IPS-NIHi7 (cell line): ENCODE results near the gene CPSF4L.
A peak's percentile ranks its signal among the peaks of the same experiment; 100 is the strongest.

Experiments used
- DNase-seq: peaks from one replicate; pipeline ENCODE4 v3.0.0; 2012; ENCODE audit warnings: mixed read lengths; ENCODE audit errors: extremely low spot score

The CPSF4L gene

GRCh38 chr17:73289549-73290254, 28.0 kb upstream of the CPSF4L start:
- DNase-seq: no peak

DNA sequence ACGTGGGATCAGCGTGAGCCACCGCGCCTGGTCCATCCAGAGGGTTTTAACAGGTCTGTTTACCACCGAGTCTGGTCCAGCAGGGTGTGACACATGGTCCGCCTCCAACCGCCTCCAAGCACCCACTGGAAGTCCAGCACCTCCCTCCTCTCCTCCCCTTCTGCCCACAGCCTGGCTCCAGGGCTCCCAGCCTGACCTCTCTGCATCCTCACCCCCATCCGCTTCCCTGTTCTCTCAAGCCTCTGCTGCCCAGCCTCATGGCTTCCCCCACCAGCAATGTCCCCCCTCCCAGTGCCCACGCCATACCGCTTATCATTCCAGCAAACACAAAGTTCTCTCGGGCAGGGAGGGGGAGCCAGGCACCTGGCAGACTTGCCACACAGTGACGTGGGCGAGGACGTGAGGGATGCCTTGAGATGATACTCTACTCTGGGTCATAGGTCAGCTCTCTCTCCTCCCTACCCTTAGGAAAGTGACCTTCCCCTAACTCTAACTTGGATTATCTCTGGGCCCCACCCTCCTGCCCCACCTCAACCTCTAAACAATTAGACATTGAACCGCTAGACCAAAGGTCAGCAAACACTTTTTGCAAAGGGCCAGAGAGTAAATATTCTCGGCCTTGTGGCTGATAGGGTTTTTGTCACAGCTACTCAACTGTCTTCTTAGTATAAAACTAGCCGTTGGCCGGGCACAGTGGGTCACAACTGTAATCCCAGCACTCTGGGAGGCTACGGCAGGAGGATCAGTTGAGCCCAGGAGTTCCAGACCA, 27.0 kb upstream of the CPSF4L start:
- no peak for DNase-seq

GRCh38 chr17:73286863-73287296, 25.2 kb upstream of the CPSF4L start:
- DNase-seq: no peak

DNA sequence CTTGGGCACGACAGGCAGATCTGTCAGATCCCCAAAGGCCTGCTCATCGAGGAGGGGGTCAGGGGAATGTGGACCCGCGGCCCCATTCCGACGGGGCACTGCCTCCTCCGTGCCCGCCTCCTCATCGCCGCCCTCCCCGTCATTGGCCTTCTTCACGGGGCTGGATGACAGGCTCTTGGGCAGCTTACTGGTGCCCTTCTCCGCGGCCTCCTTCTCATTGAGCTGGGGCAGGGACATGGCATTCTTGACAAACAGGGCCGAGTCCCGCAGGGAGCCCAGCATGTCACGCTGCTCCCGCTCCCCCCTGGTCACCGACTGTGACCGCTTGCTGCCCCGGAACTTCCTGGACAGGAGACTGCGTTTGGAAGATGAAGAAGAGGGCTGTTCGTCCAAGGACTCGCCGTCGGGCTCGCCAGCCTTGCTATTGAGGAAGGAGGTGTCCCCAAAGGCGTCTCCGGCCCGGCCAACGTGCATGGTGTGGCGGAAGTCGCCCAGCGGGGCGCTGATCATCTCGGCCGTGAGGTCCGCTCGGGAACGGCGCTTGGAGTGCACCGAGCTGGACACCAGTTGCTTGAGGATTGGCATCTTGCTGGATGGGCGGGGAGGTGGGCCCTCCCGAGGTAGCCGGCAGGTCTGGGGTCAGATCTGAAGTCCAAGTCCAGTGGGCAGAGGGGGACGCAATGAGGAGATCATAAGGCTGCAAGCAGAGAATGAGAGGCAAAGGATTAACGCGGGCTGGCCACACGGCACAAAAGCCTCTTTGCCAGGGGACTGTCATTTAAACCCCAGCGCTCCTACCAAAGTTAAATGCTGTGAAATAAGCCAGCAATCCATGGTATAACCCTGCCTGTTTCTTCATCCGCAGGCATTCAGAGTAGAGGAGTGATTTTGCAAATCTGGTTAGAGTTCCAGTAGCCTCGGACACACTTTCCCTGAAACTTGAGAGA, 24.5 kb upstream of the CPSF4L start:
- no peak for DNase-seq

DNA sequence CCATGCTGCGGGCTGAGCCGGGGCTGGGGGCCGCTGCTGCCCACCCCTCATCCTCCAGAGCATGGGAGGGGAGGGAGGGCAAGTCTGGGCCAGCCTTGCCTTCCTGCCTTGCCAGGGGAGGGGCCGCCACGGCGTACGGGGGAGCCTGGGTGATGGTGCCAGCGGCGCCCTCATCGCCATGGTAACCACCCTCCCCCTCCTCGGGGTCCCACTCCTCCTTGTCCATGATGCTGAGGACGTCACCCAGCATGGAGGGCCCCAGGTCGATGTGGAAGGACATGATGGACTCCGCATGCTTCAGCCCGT, 23.9 kb upstream of the CPSF4L start:
- DNase-seq: no peak

- DNase-seq: no peak
Observed at GRCh38 chr17:73284906-73285602, 23.4 kb upstream of the CPSF4L start.

- DNase-seq: no peak
Observed at GRCh38 chr17:73284354-73284753, 22.7 kb upstream of the CPSF4L start.

DNA sequence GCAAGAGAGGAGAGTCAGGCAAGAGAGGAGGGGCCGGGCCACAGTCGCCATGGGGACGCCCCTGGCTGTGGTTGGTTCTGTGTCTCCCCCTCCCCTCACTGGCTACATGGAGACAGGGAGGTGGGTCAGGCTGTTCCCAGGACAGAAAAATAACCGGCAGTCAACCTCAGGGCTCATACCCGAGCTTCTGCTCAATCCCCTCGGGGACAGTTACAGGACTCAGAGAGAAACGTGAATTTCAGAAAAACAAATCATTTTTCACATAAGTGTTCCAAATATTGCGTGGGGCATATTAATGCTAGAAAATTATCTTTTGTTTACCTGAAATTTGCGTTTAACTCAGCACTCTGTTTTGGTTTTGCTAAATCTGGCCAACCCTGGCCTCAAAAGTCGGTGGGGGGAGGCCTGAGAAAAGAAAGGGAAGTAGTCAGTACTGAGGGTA, 22.2 kb upstream of the CPSF4L start:
- peak; percentile 91 for DNase-seq

- no peak for DNase-seq
Observed at GRCh38 chr17:73283250-73283649, 21.6 kb upstream of the CPSF4L start.

- no peak for DNase-seq
Observed at GRCh38 chr17:73282629-73283028, 20.9 kb upstream of the CPSF4L start.

DNA sequence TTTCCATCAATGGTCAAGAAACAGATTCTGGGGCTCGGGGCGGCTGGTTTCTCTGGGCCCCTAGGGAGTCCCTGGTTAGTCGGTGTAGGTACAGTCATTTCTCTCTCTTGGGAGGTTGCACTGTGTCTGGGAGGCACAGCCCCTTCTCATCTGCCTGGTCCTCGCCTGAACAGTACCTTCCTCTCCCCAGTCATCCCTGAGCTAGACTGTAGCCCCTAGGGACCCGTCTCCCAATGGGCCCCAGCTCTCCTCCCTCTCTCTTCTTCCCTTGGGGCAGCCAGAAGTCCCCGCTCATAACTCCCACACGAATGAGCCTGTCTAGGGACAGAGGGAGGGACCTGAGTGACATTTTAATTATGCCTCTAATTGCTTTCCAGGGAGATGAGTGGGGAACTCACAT, 20.2 kb upstream of the CPSF4L start:
- DNase-seq: no peak

GRCh38 chr17:73280191-73280590, 18.5 kb upstream of the CPSF4L start:
- DNase-seq: no peak

DNA sequence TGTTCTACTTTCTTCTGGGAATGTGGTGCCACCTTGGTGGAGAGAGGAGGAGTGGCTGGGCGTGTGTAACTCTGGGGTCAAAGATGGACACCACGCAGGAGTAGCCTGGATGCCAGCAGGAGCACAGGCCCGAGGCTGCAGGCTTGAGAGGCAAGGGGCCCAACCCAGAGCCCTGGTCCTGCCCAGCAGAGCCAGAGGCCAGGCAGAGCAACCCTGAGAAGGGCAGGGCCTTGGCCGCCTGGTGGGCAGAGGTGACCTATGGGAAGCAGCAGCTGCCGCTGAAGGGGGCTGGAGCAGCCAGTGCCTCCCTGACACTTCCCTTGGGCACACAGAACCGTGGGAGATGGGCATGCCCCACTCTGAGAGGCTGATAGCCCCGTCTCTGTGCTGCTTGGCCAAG, 18.0 kb upstream of the CPSF4L start:
- DNase-seq: no peak

- DNase-seq: no peak
Observed at GRCh38 chr17:73278465-73279453, 17.1 kb upstream of the CPSF4L start.

DNA sequence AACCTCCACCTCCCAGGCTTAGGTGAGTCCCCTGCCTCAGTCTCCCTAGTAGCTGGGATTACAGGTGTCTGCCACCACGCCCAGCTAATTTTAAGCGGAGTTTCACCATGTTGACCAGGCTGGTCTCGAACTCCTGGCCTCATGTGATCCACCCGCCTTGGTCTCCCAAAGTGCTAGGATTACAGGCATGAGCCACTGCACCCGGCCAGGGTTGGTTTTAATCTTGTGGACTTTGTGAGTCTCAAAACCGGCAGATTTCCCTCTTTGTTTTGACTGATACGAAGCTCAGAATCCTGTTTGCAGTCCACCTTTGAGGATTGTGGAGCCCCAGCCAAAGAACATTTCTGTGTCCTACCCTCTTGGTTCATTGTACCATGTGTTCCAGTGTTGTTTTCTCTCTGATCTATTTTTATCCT, 16.4 kb upstream of the CPSF4L start:
- no peak for DNase-seq

DNA sequence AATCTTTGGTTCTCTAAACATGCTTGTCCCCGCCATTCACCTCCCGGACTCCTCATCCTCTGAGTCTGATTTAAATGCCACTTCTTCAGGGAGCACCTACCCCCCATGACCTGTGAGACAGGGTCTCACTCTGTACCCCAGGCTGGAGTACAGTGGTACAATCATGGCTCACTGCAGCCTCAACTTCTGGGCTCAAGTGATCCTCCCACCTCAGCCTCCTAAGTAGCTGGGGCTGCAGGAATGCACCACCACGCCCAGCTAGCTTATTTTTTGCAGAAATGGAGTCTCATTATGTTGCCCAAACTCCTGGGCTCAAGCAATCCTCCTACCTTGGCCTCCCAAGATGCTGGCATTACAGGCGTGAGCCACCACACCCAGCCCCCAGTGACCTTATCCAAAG, 12.8 kb upstream of the CPSF4L start:
- DNase-seq: no peak

- DNase-seq: no peak
Observed at GRCh38 chr17:73272906-73273218, 11.2 kb upstream of the CPSF4L start.

DNA sequence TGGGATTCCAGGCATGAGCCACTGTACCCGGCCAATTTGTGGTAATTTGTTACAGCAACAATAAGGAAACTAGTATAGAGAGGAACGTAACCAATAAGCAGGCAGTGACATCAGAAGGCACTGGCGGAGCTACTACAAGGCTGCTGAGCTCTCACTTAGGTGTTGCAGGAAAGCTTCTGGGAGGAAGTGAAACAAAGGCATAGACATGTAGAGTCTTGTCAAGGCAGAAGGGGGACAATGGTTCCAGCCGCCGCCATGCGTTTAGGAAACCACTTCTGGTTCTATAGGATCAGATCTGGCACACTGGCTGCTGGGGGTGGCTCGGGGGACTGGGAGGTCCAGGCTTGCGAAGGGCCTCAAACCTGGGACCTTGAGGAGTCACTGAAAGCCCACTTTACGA, 9.4 kb upstream of the CPSF4L start:
- no peak for DNase-seq

DNA sequence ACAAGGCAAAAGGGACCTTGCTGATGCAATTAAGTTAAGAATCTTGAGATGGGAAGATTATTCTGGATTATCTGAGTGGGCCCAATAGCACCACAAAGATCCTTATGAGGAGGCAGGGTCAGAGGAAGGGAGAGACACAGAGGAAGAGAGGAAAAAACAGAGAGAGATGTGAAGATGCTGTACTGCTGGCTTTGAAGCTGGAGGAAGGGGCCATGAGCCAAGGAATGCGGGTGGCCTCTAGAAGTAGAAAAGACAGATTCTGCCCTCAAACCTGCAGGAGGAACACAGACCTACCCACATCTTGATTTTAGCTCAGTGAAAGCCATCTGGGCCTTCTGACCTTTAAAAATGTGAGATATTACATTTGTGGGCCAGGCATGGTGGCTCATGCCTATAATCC, 8.1 kb upstream of the CPSF4L start:
- no peak for DNase-seq

DNA sequence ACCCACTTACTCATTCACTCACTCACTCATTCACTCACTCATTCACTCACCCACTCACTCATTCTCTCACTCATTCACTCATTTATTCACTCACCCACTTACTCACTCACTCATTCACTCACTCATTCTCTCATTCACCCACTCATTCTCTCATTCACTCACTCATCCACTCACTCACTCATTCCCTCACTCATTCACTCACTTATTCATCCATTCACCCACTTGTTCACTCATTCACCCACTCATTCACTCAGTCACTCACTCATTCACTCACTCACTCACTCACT, 7.6 kb upstream of the CPSF4L start:
- no peak for DNase-seq
